Left ventricle myocardium inferior (tissue), 1 donor: ENCODE measurements around the gene RPS6KA2. TPM values are rescaled to one million over a fixed set of nuclear protein-coding genes. Genes with fewer than 3 reads are reported as not detected.

ENCODE experiments used
- DNase-seq: peaks from one replicate; pipeline ENCODE4 v3.0.0-alpha.2; 2020
- H3K27ac ChIP-seq: fragments of 200-600 bp; replicated peaks from 2 replicates; pipeline ENCODE4 v1.8.0; 2021
- H3K27me3 ChIP-seq: fragments of 200-600 bp; 2 replicates; pipeline ENCODE4 v1.8.0; 2021; ENCODE audit warnings: low read depth
- H3K36me3 ChIP-seq: fragments of 200-600 bp; 2 replicates; pipeline ENCODE4 v1.8.0; 2021
- H3K4me1 ChIP-seq: fragments of 200-600 bp; 2 replicates; pipeline ENCODE4 v1.8.0; 2021
- H3K4me3 ChIP-seq: fragments of 200-600 bp; 2 replicates; pipeline ENCODE4 v1.8.0; 2021; ENCODE audit warnings: mild to moderate bottlenecking, moderate library complexity
- H3K9me3 ChIP-seq: fragments of 200-600 bp; replicated peaks from 2 replicates; pipeline ENCODE4 v1.8.0; 2021
- intact Hi-C: fragments of 100-400 bp; cut with micrococcal nuclease; formaldehyde crosslinking; loops from one replicate; pipeline ENCODE4 v1.11.0; 2022
- total RNA-seq: library from RNA; stranded (reverse); fragmentation: NEBNext Ultra II Directional; extraction: Animal tissue kit (Norgen Biotek cat#: 25700); gene quantifications from one replicate; pipeline ENCODE4 v1.2.1, GENCODE V29; 2021
- TF ChIP-seq, protein P1 (sequence below): fragments of 200-600 bp; IDR thresholded peaks from 2 replicates; pipeline ENCODE4 v1.8.0; 2021; ENCODE audit warnings: antibody characterized with exemption, mild to moderate bottlenecking, borderline replicate concordance
- donor health status: DM: no; HTN: yes; CAD: no; lungs with severe emphysema.

RPS6KA2 gene
- total RNA-seq, 1 donor from 2014 or later = 77.2 TPM

DNA sequence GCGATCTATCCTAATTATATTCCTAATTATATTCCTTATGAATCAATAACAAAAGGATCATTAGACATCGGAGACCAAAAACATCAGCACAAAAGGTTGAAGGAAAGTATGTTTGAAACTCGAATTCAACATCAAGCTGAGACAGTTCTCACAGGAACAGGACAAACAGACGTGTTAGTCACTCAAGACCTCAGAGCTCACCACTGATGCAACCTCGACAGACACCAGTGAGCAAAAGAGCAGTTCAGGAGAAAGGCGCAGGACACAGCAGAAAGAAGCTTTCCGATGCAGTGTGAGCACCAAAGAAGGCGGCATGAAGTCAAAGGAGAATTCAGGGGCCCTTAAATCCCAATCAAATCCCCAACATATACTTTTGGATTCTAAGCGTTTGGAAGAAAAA is 34.2 kb downstream of the RPS6KA2 start:
- intact Hi-C loops = no loop called here
- no peak overlapping the region for H3K27ac ChIP-seq
- DNase-seq = no peak
- no peak overlapping the region for H3K4me3 ChIP-seq
- TF ChIP-seq, protein P1, sequence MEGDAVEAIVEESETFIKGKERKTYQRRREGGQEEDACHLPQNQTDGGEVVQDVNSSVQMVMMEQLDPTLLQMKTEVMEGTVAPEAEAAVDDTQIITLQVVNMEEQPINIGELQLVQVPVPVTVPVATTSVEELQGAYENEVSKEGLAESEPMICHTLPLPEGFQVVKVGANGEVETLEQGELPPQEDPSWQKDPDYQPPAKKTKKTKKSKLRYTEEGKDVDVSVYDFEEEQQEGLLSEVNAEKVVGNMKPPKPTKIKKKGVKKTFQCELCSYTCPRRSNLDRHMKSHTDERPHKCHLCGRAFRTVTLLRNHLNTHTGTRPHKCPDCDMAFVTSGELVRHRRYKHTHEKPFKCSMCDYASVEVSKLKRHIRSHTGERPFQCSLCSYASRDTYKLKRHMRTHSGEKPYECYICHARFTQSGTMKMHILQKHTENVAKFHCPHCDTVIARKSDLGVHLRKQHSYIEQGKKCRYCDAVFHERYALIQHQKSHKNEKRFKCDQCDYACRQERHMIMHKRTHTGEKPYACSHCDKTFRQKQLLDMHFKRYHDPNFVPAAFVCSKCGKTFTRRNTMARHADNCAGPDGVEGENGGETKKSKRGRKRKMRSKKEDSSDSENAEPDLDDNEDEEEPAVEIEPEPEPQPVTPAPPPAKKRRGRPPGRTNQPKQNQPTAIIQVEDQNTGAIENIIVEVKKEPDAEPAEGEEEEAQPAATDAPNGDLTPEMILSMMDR = no peak
- no peaks in the 10 kb centered on the region for H3K27me3 ChIP-seq
- no peaks in the 10 kb centered on the region for H3K9me3 ChIP-seq
- no peaks in the 10 kb centered on the region for H3K36me3 ChIP-seq
- H3K4me1 ChIP-seq = peaks cover 61% of the 10 kb centered on the region

- intact Hi-C loops = no loop called here
- no peaks in the 10 kb centered on the region for H3K27me3 ChIP-seq
Measured at GRCh38 chr6:166591961-166592520, 35.0 kb downstream of the RPS6KA2 start.

DNA sequence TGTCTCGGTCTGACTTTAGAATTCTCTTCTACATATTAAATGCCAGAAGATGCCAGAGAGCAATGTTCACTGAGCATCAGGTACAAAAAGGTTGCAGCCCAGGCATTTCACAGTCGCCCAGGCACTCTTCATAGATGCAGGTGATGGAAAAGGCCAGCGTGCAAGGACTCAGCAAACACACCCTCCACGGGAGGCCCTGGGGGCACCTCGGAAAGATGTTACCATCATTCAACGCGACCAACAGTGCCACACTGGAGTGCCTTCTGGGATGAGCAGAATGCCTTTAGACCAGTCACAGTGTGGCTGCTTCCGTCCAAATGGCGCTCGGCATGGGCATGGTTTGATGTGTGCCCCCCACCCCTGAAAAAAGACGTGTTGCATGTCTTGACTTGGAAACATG is 36.0 kb downstream of the RPS6KA2 start:
- H3K4me3 ChIP-seq = no peak overlapping the region
- H3K9me3 ChIP-seq = no peaks in the 10 kb centered on the region
- H3K27ac ChIP-seq = no peak overlapping the region
- TF ChIP-seq, protein P1 = no peak
- peaks cover 45% of the 10 kb centered on the region for H3K4me1 ChIP-seq
- H3K27me3 ChIP-seq = no peaks in the 10 kb centered on the region
- intact Hi-C loops = no loop called here
- H3K36me3 ChIP-seq = no peaks in the 10 kb centered on the region
- DNase-seq = no peak

More at GRCh38 chr6:166591961-166592520, 35.0 kb downstream of the RPS6KA2 start:
- no peaks in the 10 kb centered on the region for H3K9me3 ChIP-seq
- H3K4me3 ChIP-seq = no peak overlapping the region
- H3K36me3 ChIP-seq = no peaks in the 10 kb centered on the region
- no peak for DNase-seq
- no peak overlapping the region for H3K27ac ChIP-seq
- H3K4me1 ChIP-seq = peaks cover 54% of the 10 kb centered on the region
- TF ChIP-seq, protein P1 = no peak

- peaks cover 37% of the 10 kb centered on the region for H3K4me1 ChIP-seq
- no peak overlapping the region for H3K4me3 ChIP-seq
- TF ChIP-seq, protein P1 = no peak
- no peak for DNase-seq
- no peaks in the 10 kb centered on the region for H3K27me3 ChIP-seq
- no peaks in the 10 kb centered on the region for H3K9me3 ChIP-seq
- intact Hi-C loops = no loop called here
- peak overlapping the region; percentile 41 for H3K27ac ChIP-seq
- H3K36me3 ChIP-seq = no peaks in the 10 kb centered on the region
Measured at GRCh38 chr6:166589786-166590574, 37.1 kb downstream of the RPS6KA2 start.

DNA sequence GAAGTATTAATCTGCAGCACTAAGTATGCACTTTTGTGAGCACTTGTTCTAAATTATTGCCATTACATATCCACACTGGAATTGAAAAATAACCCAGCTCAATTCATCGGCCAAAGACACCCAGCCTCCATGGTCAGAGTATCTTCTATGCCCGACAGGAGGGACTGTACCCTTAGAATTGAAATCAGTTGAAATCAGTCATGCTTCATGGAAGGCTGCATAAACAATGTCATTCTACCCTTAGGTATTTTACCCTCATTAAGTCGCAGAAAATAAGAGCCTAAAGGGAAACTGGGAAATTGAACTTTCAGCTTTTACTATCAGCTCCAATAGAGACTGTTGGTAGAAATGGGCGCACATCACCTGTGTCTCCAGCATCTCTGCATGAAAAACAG is 37.7 kb downstream of the RPS6KA2 start:
- peak overlapping the region; percentile 41 for H3K27ac ChIP-seq
- no peaks in the 10 kb centered on the region for H3K27me3 ChIP-seq
- TF ChIP-seq, protein P1 = no peak
- no peaks in the 10 kb centered on the region for H3K36me3 ChIP-seq
- intact Hi-C loops = no loop called here
- no peaks in the 10 kb centered on the region for H3K9me3 ChIP-seq
- peaks cover 44% of the 10 kb centered on the region for H3K4me1 ChIP-seq
- DNase-seq = no peak
- H3K4me3 ChIP-seq = no peak overlapping the region
